Body of pancreas (tissue), 4 donors: ENCODE data around the gene PKP3. TPM values are rescaled to one million over a fixed set of nuclear protein-coding genes. Genes with fewer than 3 reads are reported as not detected.

Experiments
- ATAC-seq: fragments of 150-250 bp; one replicate; pipeline ENCODE4 v1.9.1; 2016
- DNase-seq, 4 donors: peaks; one replicate each; pipeline ENCODE4 v3.0.0-alpha.2; 2019
- H3K27ac ChIP-seq, 4 donors: fragments of 200-600 bp; sonication (generic); 1 replicate in 3 of 4; 2 replicates in 1 of 4; pipeline versions ENCODE4 v1.5.1 to v1.6.1; 2016 to 2019; ENCODE audit warnings: mild to moderate bottlenecking in 1 of 4, mixed read lengths in 1 of 4, moderate library complexity in 1 of 4
- H3K27me3 ChIP-seq, 2 donors: fragments of 200-600 bp; sonication (generic); one replicate each; pipeline ENCODE4 v1.6.0; 2016; ENCODE audit warnings: mild to moderate bottlenecking in 1 of 2
- H3K36me3 ChIP-seq, 2 donors: fragments of 200-600 bp; sonication (generic); replicated peaks in 1 of 2; 2 replicates each; pipeline ENCODE4 v1.5.1; 2016; ENCODE audit warnings: low read depth in 2 of 2; ENCODE audit not compliant: insufficient read depth in 1 of 2
- H3K4me1 ChIP-seq: fragments of 200-600 bp; sonication (generic); one replicate; pipeline ENCODE4 v1.6.0; 2016
- H3K4me3 ChIP-seq, 2 donors: fragments of 200-600 bp; sonication (generic); 1 replicate in 1 of 2; 2 replicates in 1 of 2; pipeline ENCODE4 v1.5.1; 2016 to 2019
- H3K9me3 ChIP-seq, 3 donors: fragments of 200-600 bp; sonication (generic); 1 replicate in 2 of 3; 2 replicates in 1 of 3; pipeline ENCODE4 v1.5.1; 2016
- CTCF ChIP-seq, 7 experiments: fragments of 450-650 bp in 4 of 7; fragments of 200-600 bp in 3 of 7; sonication (generic) in 3 of 7; IDR thresholded peaks; one replicate each; pipeline ENCODE4 v1.5.1; 2016 to 2019; ENCODE audit warnings: antibody characterized with exemption in 7 of 7
- POLR2A ChIP-seq, 3 donors: fragments of 450-650 bp; IDR thresholded peaks; one replicate each; pipeline ENCODE4 v1.6.1; 2016; ENCODE audit warnings: antibody characterized with exemption in 3 of 3, mild to moderate bottlenecking in 2 of 3
- WGBS, 2 donors: methylation state at CpG; one replicate each; pipeline ENCODE4 v1.1.5; 2017; 5-methylcytosine and 5-hydroxymethylcytosine counted together
- intact Hi-C: fragments of 100-400 bp; cut with DNase I; formaldehyde crosslinking; loops from one replicate; pipeline ENCODE4 v1.15.1; 2023
- total RNA-seq, 2 donors: library from RNA; depleted of rRNA; stranded (reverse); fragments of >200 nt; gene quantifications; one replicate each; pipeline ENCODE4 v1.1.0, GENCODE V29; 2016

Gene PKP3
- total RNA-seq, 2 donors from 2014 or later, result 46.2 to 48.8 TPM

DNA sequence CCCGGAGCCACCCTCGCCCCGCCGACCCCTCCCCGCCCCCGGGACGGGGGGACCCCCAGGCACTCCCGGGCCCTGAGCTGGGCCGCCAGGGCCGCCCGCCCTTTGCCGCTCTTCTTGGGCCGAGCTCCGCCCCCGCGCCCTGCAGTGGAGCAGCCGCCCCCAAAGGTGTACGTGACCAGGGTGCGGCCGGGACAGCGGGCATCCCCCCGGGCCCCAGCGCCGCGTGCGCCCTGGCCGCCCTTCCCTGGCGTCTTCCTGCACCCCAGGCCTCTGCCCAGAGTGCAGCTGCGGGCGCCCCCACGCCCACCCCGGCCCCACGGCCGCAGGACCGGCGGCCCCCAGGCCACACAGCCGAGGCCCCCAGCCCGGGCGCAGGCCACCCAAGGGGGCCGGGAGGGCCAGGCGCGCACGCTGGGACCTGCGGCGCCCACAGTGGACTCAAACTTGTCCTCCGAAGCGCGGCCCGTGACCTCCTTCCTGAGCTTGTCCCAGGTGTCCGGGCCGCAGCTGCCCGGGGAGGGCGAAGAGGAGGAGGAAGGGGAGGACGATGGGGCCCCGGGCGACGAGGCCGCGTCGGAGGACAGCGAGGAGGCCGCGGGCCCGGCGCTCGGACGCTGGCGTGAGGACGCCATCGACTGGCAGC, 17.4 kb upstream of the PKP3 start:
- Histone ChIP-seq H3K9me3 (no peaks in the 10 kb centered on the region), H3K27me3 (no peaks in the 10 kb centered on the region), H3K4me1 (no peaks in the 10 kb centered on the region), H3K27ac (no peak overlapping the region), H3K4me3 (no peak overlapping the region), H3K36me3 (no peaks in the 10 kb centered on the region)
- TF ChIP-seq POLR2A (IDR thresholded peaks at IDR 0.05), result no peak
- ATAC-seq, result no peak
- DNase-seq, result no peak
- intact Hi-C loops, result no loop called here
- WGBS, 2 donors, result 83 to 98% methylated on average over 7 to 11 of the region's 70 CpGs

- intact Hi-C loops, result no loop called here
Measured at GRCh38 chr11:377174-377865, 16.7 kb upstream of the PKP3 start.

GRCh38 chr11:377883-378500, 16.0 kb upstream of the PKP3 start:
- intact Hi-C loops, result no loop called here
- H3K4me3 ChIP-seq, result no peak overlapping the region
- H3K27ac ChIP-seq, result no peak overlapping the region
- no peak for DNase-seq
- ATAC-seq, result no peak
- TF ChIP-seq POLR2A (IDR thresholded peaks at IDR 0.05) (no peak), CTCF (IDR thresholded peaks at IDR 0.05) (no peak)
- 70 to 73% methylated on average over 8 to 11 of the region's 11 CpGs for WGBS, 2 donors
- no peaks in the 10 kb centered on the region for H3K27me3 ChIP-seq
- H3K9me3 ChIP-seq, result no peaks in the 10 kb centered on the region
- H3K4me1 ChIP-seq, result no peaks in the 10 kb centered on the region
- H3K36me3 ChIP-seq, result no peaks in the 10 kb centered on the region

More at GRCh38 chr11:377174-377865, 16.7 kb upstream of the PKP3 start:
- no peak for DNase-seq
- Histone ChIP-seq H3K9me3 (no peaks in the 10 kb centered on the region), H3K27me3 (no peaks in the 10 kb centered on the region), H3K4me1 (no peaks in the 10 kb centered on the region), H3K4me3 (no peak overlapping the region), H3K36me3 (no peaks in the 10 kb centered on the region), H3K27ac (no peak overlapping the region)
- 73 to 83% methylated on average over 3 to 39 of the region's 44 CpGs for WGBS, 2 donors
- ATAC-seq, result no peak
- TF ChIP-seq CTCF (IDR thresholded peaks at IDR 0.05), result no peak
- no peak for TF ChIP-seq POLR2A (IDR thresholded peaks at IDR 0.05)

DNA sequence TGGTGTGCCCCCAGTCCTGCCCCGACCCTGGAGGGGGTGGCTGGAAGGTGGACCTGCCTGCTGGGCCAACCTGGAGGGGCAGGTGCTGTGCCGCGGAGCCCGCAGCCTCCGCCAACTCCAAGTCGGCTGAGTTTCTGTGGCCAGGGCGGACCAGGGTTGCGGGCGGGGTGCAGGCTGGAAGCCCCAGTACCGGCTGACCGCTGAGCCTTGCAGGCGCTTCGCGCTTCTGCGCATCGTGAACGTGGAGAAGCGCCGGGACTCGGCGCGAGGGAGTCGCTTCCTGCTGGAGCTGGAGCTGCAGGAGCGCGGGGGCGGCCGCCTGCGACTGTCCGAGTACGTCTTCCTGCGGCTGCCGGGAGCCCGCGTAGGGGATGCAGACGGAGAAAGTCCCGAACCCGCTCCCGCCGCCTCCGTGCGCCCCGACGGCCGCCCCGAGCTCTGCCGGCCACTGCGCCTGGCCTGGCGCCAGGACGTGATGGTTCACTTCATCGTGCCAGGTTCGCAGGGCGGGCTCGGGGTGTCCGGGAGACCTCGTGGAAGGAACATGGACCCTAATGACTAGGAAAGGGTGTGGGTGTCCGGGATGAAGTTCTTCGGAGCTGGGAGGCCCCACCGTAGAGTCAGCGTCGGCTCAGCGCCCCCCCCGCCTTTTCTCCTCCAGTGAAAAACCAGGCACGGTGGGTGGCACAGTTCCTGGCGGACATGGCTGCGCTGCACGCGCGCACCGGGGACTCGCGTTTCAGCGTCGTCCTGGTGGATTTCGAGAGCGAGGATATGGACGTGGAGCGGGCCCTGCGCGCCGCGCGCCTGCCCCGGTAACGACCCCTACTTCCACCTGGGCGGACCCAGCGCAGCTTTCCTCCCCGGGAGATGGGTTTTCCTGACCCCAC, 14.6 kb upstream of the PKP3 start:
- 73 to 91% methylated on average over 44 to 77 of the region's 87 CpGs for WGBS, 2 donors
- no peaks in the 10 kb centered on the region for H3K4me1 ChIP-seq
- H3K4me3 ChIP-seq, result no peak overlapping the region
- TF ChIP-seq CTCF (IDR thresholded peaks at IDR 0.05) (no peak), POLR2A (IDR thresholded peaks at IDR 0.05) (no peak)
- no peaks in the 10 kb centered on the region for H3K9me3 ChIP-seq
- DNase-seq (no peak), ATAC-seq (no peak)
- H3K27me3 ChIP-seq, result no peaks in the 10 kb centered on the region
- no peaks in the 10 kb centered on the region for H3K36me3 ChIP-seq
- intact Hi-C loops, result no loop called here
- no peak overlapping the region for H3K27ac ChIP-seq

GRCh38 chr11:380095-380480, 13.9 kb upstream of the PKP3 start:
- Histone ChIP-seq H3K27ac (no peak overlapping the region), H3K9me3 (no peaks in the 10 kb centered on the region), H3K4me3 (no peak overlapping the region), H3K27me3 (no peaks in the 10 kb centered on the region), H3K36me3 (no peaks in the 10 kb centered on the region), H3K4me1 (no peaks in the 10 kb centered on the region)
- intact Hi-C loops, result no loop called here
- no peak for TF ChIP-seq CTCF (IDR thresholded peaks at IDR 0.05)
- no peak for TF ChIP-seq POLR2A (IDR thresholded peaks at IDR 0.05)
- no peak for DNase-seq
- no peak for ATAC-seq
- WGBS, 2 donors, result 80 to 86% methylated on average over 32 to 35 of the region's 35 CpGs
